Measurements from ENCODE around the gene SLC25A47. TPM values are rescaled to one million over a fixed set of nuclear protein-coding genes. Genes with fewer than 3 reads are reported as not detected.

Gene SLC25A47
- polyA plus RNA-seq, 1 experiment = not detected

DNA sequence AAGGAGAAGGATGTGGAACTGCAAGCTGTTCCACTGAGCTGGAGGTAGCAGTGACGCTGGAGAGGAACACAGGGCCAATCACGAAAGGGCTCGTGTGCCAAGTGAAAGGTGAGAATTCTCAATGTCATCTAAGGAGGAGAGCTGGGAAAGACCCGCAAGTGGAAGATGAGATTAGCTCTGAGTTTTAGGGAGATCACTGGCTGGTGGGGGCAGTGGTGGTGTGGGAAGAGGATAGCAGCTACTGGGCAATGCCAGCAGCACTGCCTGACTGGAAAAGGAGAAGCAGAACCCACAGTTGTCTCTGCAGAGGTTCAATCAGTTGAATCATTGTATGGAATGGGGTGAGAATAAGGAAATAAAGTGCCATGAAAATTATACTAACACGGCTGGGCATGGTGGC, 27.8 kb downstream of the SLC25A47 start:
- ChIA-PET POLR2A (no interaction called here), CTCF (interaction anchor here (0.9 to 1.1 kb wide), 2 partner anchors 15 to 312 kb away, joined by 3 read pairs; no protein-coding TSS in a partner anchor)
- Histone ChIP-seq H3K27me3 (ENCODE audit: control insufficient read depth, insufficient read depth, low read length) (no peaks in the 10 kb centered on the region), H3K36me3 (ENCODE audit: control insufficient read depth, insufficient read depth, low read length) (peaks cover 57% of the 10 kb centered on the region), H3K4me3 (ENCODE audit: low read depth, low read length) (no peak overlapping the region)
- TF ChIP-seq, protein P1, sequence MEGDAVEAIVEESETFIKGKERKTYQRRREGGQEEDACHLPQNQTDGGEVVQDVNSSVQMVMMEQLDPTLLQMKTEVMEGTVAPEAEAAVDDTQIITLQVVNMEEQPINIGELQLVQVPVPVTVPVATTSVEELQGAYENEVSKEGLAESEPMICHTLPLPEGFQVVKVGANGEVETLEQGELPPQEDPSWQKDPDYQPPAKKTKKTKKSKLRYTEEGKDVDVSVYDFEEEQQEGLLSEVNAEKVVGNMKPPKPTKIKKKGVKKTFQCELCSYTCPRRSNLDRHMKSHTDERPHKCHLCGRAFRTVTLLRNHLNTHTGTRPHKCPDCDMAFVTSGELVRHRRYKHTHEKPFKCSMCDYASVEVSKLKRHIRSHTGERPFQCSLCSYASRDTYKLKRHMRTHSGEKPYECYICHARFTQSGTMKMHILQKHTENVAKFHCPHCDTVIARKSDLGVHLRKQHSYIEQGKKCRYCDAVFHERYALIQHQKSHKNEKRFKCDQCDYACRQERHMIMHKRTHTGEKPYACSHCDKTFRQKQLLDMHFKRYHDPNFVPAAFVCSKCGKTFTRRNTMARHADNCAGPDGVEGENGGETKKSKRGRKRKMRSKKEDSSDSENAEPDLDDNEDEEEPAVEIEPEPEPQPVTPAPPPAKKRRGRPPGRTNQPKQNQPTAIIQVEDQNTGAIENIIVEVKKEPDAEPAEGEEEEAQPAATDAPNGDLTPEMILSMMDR (IDR thresholded peaks at IDR 0.05; ENCODE audit: insufficient read depth, low read depth, low read length) = no peak
- DNase-seq (ENCODE audit: low read depth) = no peak

DNA sequence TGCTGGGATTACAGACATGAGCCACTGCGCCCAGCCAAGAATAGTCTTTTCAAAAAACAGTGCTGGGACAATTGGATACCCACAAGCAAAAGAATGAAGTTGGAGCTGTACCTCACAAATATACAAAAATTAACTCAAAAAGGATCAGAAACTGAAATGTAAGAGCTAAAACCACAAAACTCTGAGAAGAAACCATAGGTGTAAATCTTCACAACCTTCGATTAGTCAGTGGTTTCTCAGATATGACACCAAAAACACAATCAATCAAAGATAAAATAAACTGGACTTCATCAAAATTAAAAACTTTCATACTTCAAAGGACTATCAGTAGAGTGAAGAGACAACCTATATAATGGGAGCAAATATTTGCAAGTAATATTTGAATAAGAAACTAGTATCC, 35.3 kb downstream of the SLC25A47 start:
- Histone ChIP-seq H3K36me3 (ENCODE audit: control insufficient read depth, insufficient read depth, low read length) (peaks cover 30% of the 10 kb centered on the region), H3K4me3 (ENCODE audit: low read depth, low read length) (no peak overlapping the region), H3K27me3 (ENCODE audit: control insufficient read depth, insufficient read depth, low read length) (no peaks in the 10 kb centered on the region)
- TF ChIP-seq, protein P1 (IDR thresholded peaks at IDR 0.05; ENCODE audit: insufficient read depth, low read depth, low read length) = no peak
- no peak for DNase-seq (ENCODE audit: low read depth)
- CTCF ChIA-PET = no interaction called here
- POLR2A ChIA-PET = no interaction called here

DNA sequence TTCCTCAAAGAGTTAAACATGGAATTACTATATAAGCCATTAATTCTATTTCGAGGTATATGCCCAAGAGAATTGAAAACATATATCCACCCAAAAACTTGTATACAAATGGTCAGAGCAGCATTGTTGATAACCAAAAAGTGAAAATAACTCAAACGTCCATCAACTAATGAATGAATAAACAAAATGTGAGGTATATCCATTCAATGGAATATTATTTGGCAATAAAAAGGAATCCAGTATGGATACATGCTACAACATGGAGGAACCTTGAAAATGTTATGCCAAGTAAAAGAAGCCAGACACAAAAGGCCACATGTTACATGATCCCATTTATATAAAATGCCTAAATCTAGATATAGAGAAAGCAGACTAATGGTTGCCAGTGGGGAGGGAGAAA, 36.0 kb downstream of the SLC25A47 start:
- ChIA-PET POLR2A (no interaction called here), CTCF (no interaction called here)
- H3K4me3 ChIP-seq (ENCODE audit: low read depth, low read length) = no peak overlapping the region
- no peaks in the 10 kb centered on the region for H3K27me3 ChIP-seq (ENCODE audit: control insufficient read depth, insufficient read depth, low read length)
- DNase-seq (ENCODE audit: low read depth) = no peak
- TF ChIP-seq, protein P1 (IDR thresholded peaks at IDR 0.05; ENCODE audit: insufficient read depth, low read depth, low read length) = no peak
- H3K36me3 ChIP-seq (ENCODE audit: control insufficient read depth, insufficient read depth, low read length) = peaks cover 28% of the 10 kb centered on the region

DNA sequence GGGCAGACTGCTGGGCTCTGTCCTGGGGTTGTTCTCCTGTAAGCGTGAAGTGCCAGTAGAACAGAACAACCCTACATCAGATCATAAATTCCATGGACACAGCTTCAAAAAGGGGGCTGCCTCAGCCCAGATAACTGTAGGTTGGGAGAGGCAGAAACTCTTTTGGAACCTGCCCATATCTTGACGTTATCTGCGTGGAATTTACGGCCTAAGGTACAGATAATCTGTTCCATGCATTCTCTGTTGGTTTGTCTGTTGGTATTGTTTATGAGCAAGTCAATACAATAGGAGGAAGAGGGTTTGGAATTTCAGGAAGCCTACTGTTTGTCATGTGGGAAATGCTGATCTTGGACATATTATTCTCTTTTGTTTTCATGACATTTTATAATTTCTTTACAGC, 36.7 kb downstream of the SLC25A47 start:
- Histone ChIP-seq H3K36me3 (ENCODE audit: control insufficient read depth, insufficient read depth, low read length) (peaks cover 25% of the 10 kb centered on the region), H3K27me3 (ENCODE audit: control insufficient read depth, insufficient read depth, low read length) (no peaks in the 10 kb centered on the region), H3K4me3 (ENCODE audit: low read depth, low read length) (no peak overlapping the region)
- CTCF ChIA-PET = interaction anchor here (0.6 kb wide), 1 partner anchor 528 kb away, joined by 3 read pairs; no protein-coding TSS in a partner anchor
- DNase-seq (ENCODE audit: low read depth) = no peak
- POLR2A ChIA-PET = no interaction called here
- TF ChIP-seq, protein P1 (IDR thresholded peaks at IDR 0.05; ENCODE audit: insufficient read depth, low read depth, low read length) = no peak

DNA sequence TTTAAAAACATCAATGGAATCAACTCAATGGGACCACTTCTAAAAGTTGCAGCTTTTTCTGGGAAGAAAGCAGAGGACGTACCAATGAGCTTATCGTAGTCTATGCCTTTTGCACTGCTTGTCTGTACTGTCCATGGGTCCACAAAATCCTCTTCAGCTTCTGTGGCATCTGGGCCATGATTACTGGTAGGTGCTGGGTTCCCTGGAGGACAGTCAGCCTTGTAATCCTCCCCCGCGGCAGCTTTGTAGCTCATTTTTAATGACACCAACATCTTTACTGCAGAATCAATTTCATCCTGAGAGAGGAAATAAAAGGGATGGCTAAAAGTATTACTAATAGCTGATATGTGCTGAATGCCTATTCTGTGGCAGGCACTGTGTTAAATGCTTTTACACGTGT, 38.5 kb downstream of the SLC25A47 start:
- no peak overlapping the region for H3K4me3 ChIP-seq (ENCODE audit: low read depth, low read length)
- H3K27me3 ChIP-seq (ENCODE audit: control insufficient read depth, insufficient read depth, low read length) = no peaks in the 10 kb centered on the region
- peaks cover 27% of the 10 kb centered on the region for H3K36me3 ChIP-seq (ENCODE audit: control insufficient read depth, insufficient read depth, low read length)
- no peak for DNase-seq (ENCODE audit: low read depth)
- CTCF ChIA-PET = interaction anchor here (0.9 to 2.3 kb wide), 2 partner anchors 16 to 58 kb away, joined by 3 to 7 read pairs; no protein-coding TSS in a partner anchor
- POLR2A ChIA-PET = no interaction called here
- TF ChIP-seq, protein P1 (IDR thresholded peaks at IDR 0.05; ENCODE audit: insufficient read depth, low read depth, low read length) = no peak

Data from BJ (cell line).